Suprapubic skin (tissue), 3 donors: ENCODE data around the gene ARMC8.

Experiments used
- CTCF ChIP-seq, 2 donors: fragments of 200-600 bp in 1 of 2; fragments of 450-650 bp in 1 of 2; sonication (generic) in 1 of 2; IDR thresholded peaks; one replicate each; pipeline ENCODE4 v1.5.1; 2016 to 2019; ENCODE audit warnings: antibody characterized with exemption in 2 of 2, mild to moderate bottlenecking in 1 of 2, moderate library complexity in 1 of 2
- POLR2A ChIP-seq, 2 donors: fragments of 450-650 bp; IDR thresholded peaks; one replicate each; pipeline ENCODE4 v1.6.1; 2017; ENCODE audit warnings: antibody characterized with exemption in 2 of 2, mild to moderate bottlenecking in 2 of 2, moderate library complexity in 2 of 2

- no peak for TF ChIP-seq CTCF (IDR thresholded peaks at IDR 0.05)
- TF ChIP-seq POLR2A (IDR thresholded peaks at IDR 0.05) = no peak
These were observed 151.1 kb downstream of the ARMC8 start for GRCh38 chr3:138338244-138338643.
